Ascending aorta (tissue), 2 donors: ENCODE measurements around the gene SLC13A2. TPM values are rescaled to one million over a fixed set of nuclear protein-coding genes. Genes with fewer than 3 reads are reported as not detected.

Experiments
- DNase-seq, 2 donors: peaks; one replicate each; pipeline ENCODE4 v3.0.0-alpha.2; 2019; ENCODE audit warnings: low spot score in 2 of 2
- H3K27ac ChIP-seq, 2 donors: fragments of 200-600 bp; sonication (generic); one replicate each; pipeline ENCODE4 v1.5.1; 2016 to 2017; ENCODE audit warnings: mild to moderate bottlenecking in 1 of 2
- H3K27me3 ChIP-seq: fragments of 200-600 bp; sonication (generic); one replicate; pipeline ENCODE4 v1.5.1; 2017
- H3K36me3 ChIP-seq, 2 donors: fragments of 200-600 bp; sonication (generic); one replicate each; pipeline ENCODE4 v1.5.1; 2016
- H3K4me1 ChIP-seq, 2 donors: fragments of 200-600 bp; sonication (generic); one replicate each; pipeline ENCODE4 v1.5.1; 2016 to 2017; ENCODE audit warnings: mild to moderate bottlenecking in 1 of 2
- H3K4me3 ChIP-seq, 2 donors: fragments of 200-600 bp; sonication (generic); one replicate each; pipeline ENCODE4 v1.5.1; 2016 to 2017; ENCODE audit warnings: mild to moderate bottlenecking in 1 of 2
- H3K9me3 ChIP-seq, 2 donors: fragments of 200-600 bp; sonication (generic); one replicate each; pipeline ENCODE4 v1.5.1; 2016
- intact Hi-C: fragments of 100-400 bp; cut with DNase I; formaldehyde crosslinking; loops from one replicate; pipeline ENCODE4 v1.15.1; 2023
- total RNA-seq: library from RNA; depleted of rRNA; stranded (reverse); fragments of >200 nt; gene quantifications from one replicate; pipeline ENCODE4 v1.1.0, GENCODE V29; 2016
- TF ChIP-seq, protein P1 (sequence below), 3 experiments: fragments of 200-600 bp in 2 of 3; fragments of 450-650 bp in 1 of 3; sonication (generic) in 2 of 3; IDR thresholded peaks; one replicate each; pipeline ENCODE4 v1.5.1; 2016 to 2019; ENCODE audit warnings: antibody characterized with exemption in 3 of 3, mild to moderate bottlenecking in 1 of 3, moderate library complexity in 1 of 3

Gene SLC13A2
- total RNA-seq, 1 donor from 2014 or later = not detected

DNA sequence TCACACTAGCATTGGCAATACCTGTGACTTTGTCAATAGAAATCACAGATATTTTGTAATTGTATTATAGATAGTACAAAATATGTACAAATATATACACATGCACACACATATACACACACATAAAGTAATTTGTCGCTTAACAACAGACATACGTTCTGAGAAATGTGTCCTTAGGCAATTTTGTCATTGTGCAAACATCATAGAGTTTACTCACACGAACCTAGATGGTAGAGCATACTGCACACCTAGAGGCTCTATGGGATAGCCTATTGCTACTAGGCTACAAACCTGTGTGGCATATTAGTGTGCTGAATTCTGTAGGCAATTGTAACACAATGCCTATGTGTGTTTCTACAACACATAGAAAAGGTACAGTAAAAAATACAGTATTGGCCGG is 68.0 kb downstream of the SLC13A2 start:
- Histone ChIP-seq H3K4me3 (no peak overlapping the region), H3K9me3 (no peaks in the 10 kb centered on the region), H3K36me3 (no peaks in the 10 kb centered on the region), H3K4me1 (no peaks in the 10 kb centered on the region), H3K27me3 (no peaks in the 10 kb centered on the region), H3K27ac (no peak overlapping the region)
- TF ChIP-seq, protein P1, sequence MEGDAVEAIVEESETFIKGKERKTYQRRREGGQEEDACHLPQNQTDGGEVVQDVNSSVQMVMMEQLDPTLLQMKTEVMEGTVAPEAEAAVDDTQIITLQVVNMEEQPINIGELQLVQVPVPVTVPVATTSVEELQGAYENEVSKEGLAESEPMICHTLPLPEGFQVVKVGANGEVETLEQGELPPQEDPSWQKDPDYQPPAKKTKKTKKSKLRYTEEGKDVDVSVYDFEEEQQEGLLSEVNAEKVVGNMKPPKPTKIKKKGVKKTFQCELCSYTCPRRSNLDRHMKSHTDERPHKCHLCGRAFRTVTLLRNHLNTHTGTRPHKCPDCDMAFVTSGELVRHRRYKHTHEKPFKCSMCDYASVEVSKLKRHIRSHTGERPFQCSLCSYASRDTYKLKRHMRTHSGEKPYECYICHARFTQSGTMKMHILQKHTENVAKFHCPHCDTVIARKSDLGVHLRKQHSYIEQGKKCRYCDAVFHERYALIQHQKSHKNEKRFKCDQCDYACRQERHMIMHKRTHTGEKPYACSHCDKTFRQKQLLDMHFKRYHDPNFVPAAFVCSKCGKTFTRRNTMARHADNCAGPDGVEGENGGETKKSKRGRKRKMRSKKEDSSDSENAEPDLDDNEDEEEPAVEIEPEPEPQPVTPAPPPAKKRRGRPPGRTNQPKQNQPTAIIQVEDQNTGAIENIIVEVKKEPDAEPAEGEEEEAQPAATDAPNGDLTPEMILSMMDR (IDR thresholded peaks at IDR 0.05) = no peak
- intact Hi-C loops = no loop called here
- DNase-seq = no peak

- TF ChIP-seq, protein P1 (IDR thresholded peaks at IDR 0.05) = no peak
- no peak overlapping the region for H3K27ac ChIP-seq
- no peaks in the 10 kb centered on the region for H3K9me3 ChIP-seq
- no peaks in the 10 kb centered on the region for H3K27me3 ChIP-seq
- intact Hi-C loops = no loop called here
- no peaks in the 10 kb centered on the region for H3K4me1 ChIP-seq
- no peak overlapping the region for H3K4me3 ChIP-seq
- H3K36me3 ChIP-seq = peaks cover 0 to 8% of the 10 kb centered on the region in 2 donors
- no peak for DNase-seq
Measured at GRCh38 chr17:28544402-28545140, 71.1 kb downstream of the SLC13A2 start.

DNA sequence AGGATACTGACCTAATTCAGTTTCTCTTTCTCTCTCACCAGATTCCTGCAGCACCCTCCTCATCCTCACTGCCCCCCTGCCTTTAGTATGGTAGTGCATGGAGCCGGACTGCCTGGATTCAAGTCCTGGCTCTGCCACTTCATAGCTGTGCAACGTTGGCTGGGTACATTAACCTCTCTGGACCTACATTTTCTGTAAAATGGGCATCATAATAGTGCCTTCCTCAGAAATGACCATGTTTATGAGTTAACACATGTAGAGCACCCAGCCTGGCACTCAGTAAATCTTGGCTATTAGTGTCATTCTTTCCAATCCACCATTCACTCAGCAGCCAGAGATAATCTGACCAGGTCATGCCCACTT is 71.7 kb downstream of the SLC13A2 start:
- no peaks in the 10 kb centered on the region for H3K4me1 ChIP-seq
- H3K4me3 ChIP-seq = no peak overlapping the region
- no peaks in the 10 kb centered on the region for H3K9me3 ChIP-seq
- no peak for DNase-seq
- H3K27me3 ChIP-seq = no peaks in the 10 kb centered on the region
- H3K27ac ChIP-seq = no peak overlapping the region
- intact Hi-C loops = no loop called here
- peaks cover 0 to 8% of the 10 kb centered on the region in 2 donors for H3K36me3 ChIP-seq
- TF ChIP-seq, protein P1 (IDR thresholded peaks at IDR 0.05) = no peak

DNA sequence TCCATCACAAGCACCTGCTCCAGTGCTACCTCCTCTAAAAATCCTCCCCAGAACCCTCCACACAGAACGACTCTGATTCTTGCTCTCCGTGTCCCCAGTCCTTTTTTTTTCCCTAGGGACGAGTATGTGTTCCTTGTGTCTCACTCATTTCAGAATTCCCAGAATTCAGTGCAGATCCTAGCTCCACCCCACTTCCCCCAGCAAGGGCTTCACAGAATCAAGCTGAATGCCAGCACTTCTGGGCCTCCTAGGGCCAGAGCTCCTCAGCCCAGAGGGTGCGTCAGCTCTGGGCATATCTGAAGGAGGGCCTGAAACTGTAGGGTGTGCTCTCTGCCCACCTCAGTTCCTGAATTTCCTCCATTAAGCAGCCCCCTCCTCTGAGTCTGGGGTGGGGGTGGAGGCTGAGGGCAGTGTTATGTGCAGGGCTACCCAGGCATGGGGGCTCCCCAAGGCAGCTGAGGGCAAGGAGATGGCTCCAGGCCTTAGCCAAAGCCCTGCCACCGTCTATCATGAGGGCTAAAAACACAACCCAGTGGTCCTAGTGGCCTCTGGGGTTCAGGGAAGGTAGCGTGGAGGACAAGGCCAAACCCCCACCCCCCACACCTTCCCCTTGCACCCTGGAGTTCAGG is 72.5 kb downstream of the SLC13A2 start:
- Histone ChIP-seq H3K4me1 (peaks cover 0 to 2% of the 10 kb centered on the region in 2 donors), H3K27me3 (no peaks in the 10 kb centered on the region), H3K4me3 (no peak overlapping the region), H3K36me3 (peaks cover 0 to 8% of the 10 kb centered on the region in 2 donors), H3K9me3 (no peaks in the 10 kb centered on the region), H3K27ac (no peak overlapping the region)
- intact Hi-C loops = no loop called here
- DNase-seq = no peak
- TF ChIP-seq, protein P1 (IDR thresholded peaks at IDR 0.05) = no peak

GRCh38 chr17:28547096-28547622 is 73.7 kb downstream of the SLC13A2 start:
- TF ChIP-seq, protein P1 (IDR thresholded peaks at IDR 0.05) = no peak
- H3K27ac ChIP-seq = no peak overlapping the region
- intact Hi-C loops = no loop called here

More at GRCh38 chr17:28547096-28547622, 73.7 kb downstream of the SLC13A2 start:
- no peak overlapping the region for H3K4me3 ChIP-seq
- H3K4me1 ChIP-seq = peaks cover 3 to 8% of the 10 kb centered on the region in 2 donors
- peaks cover 0 to 8% of the 10 kb centered on the region in 2 donors for H3K36me3 ChIP-seq
- no peak for DNase-seq
- no peaks in the 10 kb centered on the region for H3K9me3 ChIP-seq
- no peaks in the 10 kb centered on the region for H3K27me3 ChIP-seq

Other genes with a start within 250 kb of the SLC13A2 start
- gene TMEM97, start 154.4 kb upstream of the SLC13A2 start, total RNA-seq = not detected
- gene IFT20, start 138.2 kb upstream of the SLC13A2 start, total RNA-seq = 13.6 TPM
- 66.4 TPM for gene TNFAIP1, start 137.9 kb upstream of the SLC13A2 start, total RNA-seq
- gene POLDIP2, start 116.1 kb upstream of the SLC13A2 start, total RNA-seq = 82.2 TPM
- gene SEBOX, start 108.4 kb upstream of the SLC13A2 start, total RNA-seq = not detected
- 7.5 TPM for gene VTN, start 103.3 kb upstream of the SLC13A2 start, total RNA-seq
- 121 TPM for gene SARM1, start 102.0 kb upstream of the SLC13A2 start, total RNA-seq
- gene SLC46A1, start 67.4 kb upstream of the SLC13A2 start, total RNA-seq = 9.7 TPM
- not detected for gene FOXN1, start 32.7 kb downstream of the SLC13A2 start, total RNA-seq
- 33.8 TPM for gene UNC119, start 79.0 kb downstream of the SLC13A2 start, total RNA-seq
- gene PIGS, start 97.9 kb downstream of the SLC13A2 start, total RNA-seq = 44.6 TPM
- gene ALDOC, start 103.3 kb downstream of the SLC13A2 start, total RNA-seq = 24.8 TPM
- 1.6 TPM for gene SPAG5, start 125.4 kb downstream of the SLC13A2 start, total RNA-seq
- 0.32 TPM for gene RSKR, start 140.5 kb downstream of the SLC13A2 start, total RNA-seq
- 104 TPM for gene BLTP2, start 171.5 kb downstream of the SLC13A2 start, total RNA-seq
- 51.9 TPM for gene SDF2, start 188.3 kb downstream of the SLC13A2 start, total RNA-seq
- 43.7 TPM for gene SUPT6H, start 188.6 kb downstream of the SLC13A2 start, total RNA-seq
- gene PROCA1, start 238.2 kb downstream of the SLC13A2 start, total RNA-seq = 1.6 TPM
- gene RAB34, start 244.2 kb downstream of the SLC13A2 start, total RNA-seq = 172 TPM
- 491 TPM for gene RPL23A, start 246.3 kb downstream of the SLC13A2 start, total RNA-seq